Amygdala (tissue), 56 donors: Measurements from ENCODE around the gene MYO9A.

Experiments
- DNase-seq, 56 donors: peaks; one replicate each; lab custom pipeline; 2025; lab: John Stamatoyannopoulos, UW

Gene MYO9A

DNA sequence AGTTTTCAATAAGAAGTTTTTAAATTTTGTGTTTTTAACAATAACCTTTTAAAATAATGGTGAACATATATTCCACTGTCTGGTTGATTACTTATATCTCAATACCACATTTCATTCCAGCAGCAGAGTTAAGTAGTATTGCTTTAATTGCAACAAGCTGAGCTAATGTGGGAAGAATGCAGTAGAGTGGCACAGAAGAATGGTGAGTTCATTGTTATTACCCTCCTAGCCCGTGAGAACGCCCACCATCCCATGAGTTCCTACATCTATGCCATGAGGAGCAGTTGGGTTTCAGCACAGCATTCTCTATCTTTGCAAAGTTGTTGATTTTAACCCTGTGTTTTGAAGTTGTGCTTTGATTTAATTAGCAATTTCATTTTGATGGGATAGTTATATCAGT is 325.4 kb downstream of the MYO9A start:
- DNase-seq: no peak

DNA sequence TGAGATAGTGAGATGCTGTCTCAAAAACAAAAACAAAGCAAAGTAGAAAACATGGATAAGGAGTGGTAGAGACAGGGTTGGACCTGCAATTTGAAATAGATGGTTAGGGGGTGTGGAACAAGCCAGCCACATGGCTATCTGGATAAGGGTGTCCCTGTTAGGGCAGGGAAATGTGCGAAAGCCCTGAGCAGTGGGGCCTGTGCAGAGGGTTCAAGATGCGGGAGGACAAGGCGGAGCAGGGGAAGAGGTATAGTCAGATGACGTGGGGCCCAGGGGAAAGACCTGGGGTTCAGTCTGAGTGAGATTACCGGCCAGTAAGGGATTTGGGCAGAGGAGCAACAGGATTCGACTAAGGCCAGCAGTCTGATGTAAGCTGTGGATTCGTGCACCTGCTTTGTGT is 326.0 kb downstream of the MYO9A start:
- DNase-seq: no peak

DNA sequence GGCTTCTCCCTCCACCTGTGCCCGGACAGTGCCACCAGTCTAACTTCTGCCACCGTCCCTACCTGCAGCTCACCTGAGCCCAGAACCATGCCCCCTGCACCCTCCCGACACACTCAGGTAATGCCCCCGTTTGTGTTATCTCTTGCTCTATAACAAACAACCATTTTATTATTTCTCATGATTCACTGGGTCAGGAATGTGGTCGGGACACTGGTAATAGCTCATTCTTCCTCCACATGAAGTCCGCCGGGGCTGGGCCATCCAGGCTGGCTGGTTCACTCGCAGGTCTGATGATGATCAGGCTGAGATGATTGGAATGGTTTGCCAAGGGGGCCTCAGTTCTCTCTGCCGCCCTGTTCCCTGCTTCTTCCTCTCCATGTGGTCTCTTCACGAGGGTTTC is 327.9 kb downstream of the MYO9A start:
- no peak for DNase-seq

DNA sequence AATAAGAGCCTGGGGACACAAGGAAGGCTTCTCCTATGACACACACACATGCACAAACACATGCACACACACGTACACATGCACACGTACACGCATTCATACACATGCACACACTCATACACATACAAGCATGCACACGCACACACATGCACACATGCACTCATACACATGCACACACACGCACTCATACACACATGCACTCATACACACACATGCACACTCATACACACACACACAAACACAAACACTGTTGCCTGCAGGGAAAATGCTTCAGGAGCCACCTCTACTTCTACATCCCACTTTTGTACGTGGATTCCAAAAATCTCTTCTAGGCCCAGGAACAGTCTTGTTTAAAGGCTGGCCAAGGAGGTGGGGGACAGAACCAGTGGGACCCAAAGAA is 328.3 kb downstream of the MYO9A start:
- DNase-seq: no peak

DNA sequence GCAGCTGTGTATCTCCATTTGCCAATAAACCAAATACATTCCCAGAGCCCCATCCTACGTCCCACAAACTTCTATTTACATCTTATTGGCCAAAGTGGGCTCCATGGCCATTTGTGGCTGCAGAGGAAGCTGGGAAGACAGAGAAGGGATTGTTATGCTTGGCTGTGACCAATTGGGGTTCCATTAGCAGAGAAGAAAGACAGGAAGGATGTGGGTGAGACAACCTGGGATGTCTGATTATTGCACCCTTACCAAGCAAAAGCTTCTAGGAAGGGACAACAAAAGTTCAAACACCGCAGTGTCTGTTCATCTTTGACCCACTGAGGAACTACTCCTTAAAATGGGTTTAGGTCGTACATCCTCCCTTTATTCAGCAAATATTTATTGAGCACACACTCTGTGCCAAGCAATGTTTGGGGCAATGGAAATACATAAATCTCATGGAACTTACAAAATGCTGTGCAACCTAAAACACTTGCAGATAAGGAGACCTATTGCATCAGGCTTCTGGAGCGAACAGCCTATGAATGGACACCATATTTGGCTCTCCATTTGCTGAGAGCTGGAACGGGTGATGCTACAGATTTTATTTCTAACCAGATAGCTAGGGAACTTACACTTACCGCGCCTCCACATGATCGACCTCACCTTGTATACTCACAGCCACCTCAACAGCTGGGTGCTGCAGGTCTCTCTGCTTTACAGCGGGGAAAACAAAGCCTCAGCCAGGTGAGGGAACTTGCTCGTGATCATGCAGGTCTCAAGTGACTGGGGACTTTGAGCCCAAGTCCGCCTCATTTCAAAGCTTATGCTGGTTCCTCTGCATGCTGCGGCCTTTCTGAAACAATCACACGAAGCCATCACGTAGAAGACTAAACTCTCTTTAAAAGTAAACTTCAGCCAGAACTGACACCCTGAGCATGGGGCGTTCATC is 329.0 kb downstream of the MYO9A start:
- no peak for DNase-seq

DNA sequence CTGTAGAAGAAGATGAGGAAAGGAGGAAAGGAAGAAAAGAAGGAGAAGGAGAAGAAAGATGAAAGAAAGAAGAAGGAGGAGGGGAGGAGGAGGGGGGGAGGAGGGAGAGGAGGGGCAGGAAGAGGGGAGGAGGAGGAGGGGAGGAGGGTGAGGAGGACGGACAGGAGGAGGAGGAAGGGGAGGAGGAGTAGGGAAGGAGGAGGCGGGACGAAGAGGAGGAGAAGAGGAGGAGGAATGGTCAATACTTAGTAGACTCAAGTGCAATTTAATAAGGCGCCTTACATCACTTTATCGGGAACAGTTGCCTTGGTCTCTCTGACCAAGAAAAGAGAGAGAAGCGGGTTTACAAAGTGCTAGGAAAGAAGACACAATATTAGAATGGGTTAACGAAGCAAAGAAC is 331.3 kb downstream of the MYO9A start:
- no peak for DNase-seq

DNA sequence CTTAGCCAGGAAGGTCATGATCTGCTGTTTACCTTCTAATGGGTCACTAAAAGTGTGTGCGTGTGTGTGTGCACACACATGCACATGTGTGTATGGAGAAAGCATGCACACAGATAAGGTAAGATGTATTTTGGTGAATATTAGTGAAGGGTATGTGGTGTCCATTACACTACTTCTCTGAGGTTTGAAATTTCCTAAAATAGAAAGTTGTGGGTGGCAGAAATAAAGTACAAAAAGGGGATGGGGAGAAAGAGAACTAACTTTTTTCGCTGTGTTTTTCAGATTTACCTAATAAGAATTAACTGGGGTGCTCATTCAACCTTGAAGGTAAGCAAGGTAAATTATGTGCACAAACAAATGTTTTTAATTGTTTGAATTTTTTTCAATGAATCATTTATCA is 332.0 kb downstream of the MYO9A start:
- DNase-seq: no peak

DNA sequence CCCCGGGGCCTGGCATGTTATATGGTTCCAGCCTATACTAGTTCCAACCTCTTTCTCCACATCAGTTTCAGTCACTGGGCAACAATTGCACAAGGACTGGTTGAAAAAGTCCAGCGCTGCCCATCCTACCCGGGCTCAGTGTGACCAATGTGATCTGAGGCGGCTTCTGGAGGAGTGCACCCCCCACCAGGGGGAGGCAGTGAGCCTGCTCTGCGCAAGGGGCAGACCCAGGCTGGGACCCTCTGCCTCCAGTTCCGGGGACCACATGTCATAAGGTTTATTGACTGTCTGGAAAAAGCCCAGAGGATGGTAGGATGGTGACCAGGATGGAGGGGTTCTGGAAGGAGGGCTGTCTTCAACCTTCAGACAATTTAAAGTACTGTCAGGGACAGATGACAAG is 333.2 kb downstream of the MYO9A start:
- no peak for DNase-seq

DNA sequence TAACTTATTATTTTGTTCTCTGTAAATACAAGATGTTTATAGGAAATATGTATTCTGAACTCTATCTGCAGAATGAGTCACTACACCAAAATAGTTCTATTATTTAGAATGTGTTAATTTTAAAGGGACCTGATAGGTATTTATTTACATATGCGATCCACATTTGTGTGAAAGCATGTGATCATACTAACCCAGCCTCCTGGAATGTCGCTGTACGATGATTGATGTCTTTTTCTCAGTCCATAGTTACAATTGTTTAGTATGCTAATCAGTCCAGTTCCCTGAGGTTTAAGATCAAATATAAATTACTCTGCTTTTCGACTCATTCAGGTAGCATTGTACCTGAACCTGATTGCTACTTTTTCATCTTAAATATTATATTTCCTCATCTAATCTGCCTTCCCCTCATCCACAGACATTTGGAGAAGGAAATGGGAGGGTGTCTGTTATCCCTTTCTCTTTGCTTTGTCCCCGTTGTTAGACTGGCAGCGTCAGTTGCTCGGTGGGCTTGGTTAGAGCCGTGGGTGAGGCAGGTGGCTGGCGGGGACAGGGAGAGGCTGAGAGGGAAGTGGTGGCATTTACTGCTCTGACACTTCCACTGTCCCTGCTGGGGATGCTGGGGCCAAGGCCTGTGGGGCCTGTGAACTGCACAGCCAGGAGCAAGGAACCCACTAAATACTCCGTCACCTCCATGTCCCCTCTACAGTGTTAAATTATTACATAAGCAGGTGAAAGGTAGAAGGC is 335.4 kb downstream of the MYO9A start:
- DNase-seq: no peak

DNA sequence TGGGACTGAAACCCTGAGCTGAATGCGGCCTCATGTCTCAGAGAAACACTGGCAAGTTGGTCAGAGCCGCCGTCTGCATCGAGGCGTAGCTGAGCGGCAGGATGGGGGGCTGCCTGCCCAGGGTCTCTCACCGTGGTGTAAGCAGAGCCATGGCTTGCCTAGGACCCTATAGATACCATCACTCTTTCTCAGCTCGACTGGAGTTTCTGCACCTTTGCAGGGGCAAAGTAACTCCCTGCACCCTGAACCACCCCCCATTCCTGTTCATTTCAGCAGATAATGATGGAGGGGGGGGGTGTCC is 336.0 kb downstream of the MYO9A start:
- no peak for DNase-seq

DNA sequence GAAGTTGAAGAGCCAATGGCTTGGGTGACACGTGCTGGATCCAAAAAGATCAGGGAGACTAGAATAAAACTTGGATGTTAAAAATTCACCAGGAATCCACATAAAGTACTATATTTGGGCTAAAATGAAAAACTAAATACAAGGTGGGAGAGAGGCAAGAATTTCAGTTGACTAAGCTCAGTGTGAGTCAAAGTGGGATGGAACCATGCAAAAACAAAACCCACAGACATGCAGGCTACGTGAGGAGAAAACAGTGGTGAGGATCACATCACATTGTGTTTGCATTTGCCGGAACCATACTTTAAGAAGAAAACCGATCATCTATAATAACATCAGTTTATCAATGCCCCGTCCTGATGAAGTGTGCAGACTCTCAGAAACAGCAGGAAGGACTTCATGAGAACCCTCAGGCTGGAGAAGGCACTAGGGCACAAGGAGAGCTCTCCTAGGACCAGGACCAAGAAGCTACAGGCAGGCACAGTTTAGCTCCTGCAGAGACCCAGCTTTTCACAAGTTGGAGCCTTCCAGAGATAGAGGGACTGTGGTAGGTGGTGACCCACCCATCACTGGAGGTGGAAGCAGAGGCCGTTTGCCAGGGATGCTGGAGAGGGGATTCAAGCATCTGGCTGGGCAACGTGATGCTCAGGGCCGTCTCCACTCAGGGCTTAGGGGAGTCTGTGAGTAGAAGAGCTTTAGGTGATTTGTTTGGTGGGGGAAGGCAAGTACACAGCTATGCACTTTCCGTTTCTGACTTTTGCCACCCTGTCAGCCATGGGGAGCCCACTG is 336.6 kb downstream of the MYO9A start:
- DNase-seq: no peak

DNA sequence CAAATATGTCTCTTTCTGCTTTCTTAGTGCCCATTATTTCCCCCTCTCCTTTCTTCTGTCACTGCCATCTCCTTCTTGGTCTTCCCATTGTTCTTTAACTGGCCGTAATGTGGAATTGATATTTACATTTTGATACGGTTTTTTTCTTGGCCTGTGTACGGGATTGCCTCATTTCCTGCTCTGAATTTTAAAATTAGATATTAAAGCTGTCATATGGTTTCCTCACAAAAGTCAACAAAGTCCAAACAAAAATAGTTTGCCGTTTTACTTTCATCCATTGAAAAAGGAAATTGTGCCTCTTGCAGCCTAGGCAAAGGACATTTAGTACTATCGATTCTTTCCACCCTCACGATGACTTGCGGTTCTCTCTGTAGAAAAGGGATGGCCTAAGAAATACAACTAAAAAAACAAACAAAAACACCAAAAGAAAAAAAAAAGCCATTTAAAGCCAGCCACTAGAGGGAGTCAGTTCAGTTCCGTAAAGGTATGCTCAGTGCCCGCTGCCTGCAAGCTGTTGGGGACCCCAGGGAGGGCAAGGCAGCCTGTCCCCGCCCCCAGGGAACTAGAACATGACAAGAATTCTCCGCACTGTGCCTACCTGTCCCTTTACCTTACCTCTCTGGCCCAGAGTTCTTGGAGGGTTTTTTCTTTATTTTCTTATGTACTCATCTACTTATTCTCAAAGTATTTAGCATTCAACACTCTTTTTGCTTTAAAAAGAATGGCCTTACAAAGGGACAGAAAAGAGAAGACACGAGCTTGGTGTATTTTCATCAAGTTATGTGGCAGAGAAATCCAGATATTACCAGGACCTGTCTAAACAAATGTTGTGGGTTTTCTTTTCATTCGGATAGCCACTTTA is 337.6 kb downstream of the MYO9A start:
- peak in 2 of 56 donors; percentile 5 to 19 for DNase-seq

DNA sequence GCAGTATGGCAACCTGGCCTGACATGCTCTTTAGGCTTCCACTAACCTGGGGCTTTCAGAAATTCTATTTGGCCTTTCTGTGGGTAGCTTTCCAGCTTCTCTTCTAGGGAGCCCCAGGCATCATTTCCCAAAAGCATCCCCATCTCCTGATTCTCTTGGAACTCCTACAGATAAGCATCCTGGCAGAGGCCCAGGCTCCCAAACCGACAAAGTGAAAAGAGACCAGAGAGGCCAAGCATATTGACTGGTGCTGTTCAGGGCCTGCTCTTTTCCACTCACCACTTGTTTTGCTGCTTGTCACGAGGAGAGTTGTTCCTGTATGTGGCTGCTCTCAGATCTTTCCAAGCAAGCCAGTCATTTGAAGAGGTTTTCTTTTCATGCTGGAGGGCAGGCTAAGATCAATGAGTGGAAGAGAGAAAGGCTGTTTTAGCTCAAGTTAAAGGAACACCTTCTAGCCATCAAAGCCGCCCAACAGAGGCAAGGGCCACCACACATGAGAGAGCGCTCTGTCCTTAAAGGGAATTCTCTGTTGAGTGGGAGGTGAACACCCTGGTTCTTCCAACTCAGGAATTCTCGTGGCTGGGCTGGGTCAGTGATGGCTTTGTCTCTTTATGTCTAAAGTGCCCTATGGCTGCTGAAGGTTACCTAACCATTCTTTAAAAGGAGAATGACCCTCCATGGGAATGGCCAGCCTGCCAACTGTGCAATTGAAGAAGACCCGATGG is 338.7 kb downstream of the MYO9A start:
- no peak for DNase-seq

DNA sequence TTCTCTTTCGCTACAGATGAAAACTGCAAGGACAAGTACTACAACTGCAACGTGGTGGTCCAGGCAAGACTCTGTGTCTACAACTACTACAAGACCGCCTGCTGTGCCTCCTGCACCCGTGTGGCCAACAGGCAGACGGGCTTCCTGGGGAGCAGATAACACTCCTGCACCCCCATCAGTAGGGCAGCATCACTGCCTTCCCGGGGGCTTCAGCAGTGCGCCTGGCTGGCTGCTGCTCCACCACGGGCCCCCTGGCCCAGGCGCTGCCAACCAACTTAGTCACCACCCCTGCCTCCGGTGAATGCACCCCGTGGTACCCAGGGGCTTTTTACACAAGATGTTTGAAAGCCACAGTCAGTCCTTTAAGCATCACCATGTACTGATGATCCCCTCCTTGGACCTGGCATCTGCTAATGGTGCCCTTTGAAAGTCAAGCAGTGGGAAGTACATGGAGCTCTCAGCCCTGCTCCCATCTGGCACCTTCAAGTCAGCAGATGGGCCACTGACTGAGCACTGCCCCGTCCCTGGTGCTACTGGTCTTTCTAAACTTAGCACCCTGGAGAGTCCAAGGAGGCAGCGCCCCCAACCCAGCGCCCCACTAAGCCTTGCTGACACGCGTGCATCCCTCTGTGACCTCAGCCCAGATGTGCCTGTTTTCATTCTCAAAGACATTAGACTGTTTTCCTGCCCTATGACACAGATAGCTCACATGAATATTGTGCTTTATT is 340.6 kb downstream of the MYO9A start:
- DNase-seq: no peak

DNA sequence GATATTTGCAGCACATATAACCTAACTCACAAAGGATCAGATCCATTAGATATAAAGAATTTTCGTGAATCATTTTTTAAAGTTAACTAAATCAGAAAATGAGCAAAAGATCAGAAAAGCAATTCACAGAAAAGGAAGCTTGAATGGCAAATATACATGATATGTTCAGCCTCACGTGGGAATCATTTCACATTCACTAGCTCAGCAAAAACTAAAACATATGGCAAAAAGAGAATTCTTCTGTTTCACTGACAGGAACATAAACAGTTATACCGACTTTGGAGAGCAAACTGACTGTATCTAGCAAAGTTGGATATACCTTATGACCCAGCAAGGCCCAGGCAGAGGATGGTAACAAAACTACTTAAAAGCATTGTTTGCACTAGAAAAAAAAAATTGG is 341.6 kb downstream of the MYO9A start:
- no peak for DNase-seq

DNA sequence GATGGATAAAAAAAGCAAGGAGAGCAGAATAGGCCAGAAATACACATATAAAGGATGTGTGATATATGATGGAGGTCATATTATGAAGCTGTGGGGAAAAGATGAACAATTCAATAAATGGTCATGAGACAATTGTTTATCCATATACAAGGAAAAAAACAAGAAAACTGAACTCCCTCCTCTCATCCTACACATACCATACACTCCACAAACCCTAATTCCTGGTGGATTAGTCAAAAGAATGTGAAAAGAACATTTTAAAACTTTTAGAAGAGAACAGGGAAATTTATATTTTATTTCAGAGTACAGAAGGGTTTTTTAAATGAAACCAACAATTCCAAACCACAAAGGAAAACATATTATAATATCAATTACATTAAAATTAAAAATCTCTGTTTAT is 342.1 kb downstream of the MYO9A start:
- DNase-seq: no peak

DNA sequence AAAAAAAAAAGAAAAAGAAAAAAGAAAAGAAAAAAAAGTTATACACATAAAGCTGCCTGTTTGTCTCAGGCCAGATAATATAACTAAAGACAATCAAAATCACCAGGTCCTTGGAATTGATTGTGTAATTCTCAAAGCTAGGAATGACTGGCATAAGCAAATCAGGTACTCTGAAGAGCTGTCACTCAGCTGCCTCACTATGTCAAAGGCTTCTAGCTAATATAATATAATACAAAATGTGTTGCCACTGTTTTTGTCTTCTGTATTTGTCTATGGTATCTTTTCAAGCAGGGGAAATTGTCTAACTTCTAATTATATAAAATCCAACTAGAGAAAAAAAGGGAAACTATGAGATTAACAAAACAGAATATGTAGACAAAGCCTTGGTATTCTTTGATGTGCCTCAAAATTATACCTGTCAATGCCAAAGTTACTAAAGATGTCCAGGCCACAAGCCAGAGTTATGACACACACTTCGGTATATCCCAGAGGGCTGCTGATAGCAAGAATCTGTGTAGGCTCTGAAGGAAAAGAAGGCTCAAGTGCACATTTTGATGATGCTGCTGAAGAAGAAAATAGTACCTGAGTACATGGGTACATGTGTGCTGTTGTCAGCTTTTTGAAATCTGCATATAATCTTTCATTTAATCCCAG is 344.6 kb downstream of the MYO9A start:
- DNase-seq: no peak
